NCI-H2227 treated with DMSO at 0.1 percent for 48 hours (cell line): Measurements from ENCODE around the gene HNRNPM.
"Not testable (repeated sequence)": the region's sequence is repeated elsewhere in the genome, so short reads cannot be mapped to it uniquely, and the experiment has no call there.

ENCODE experiments used
- DNase-seq: peaks from one replicate; lab custom pipeline; 2025; lab: John Stamatoyannopoulos, UW

HNRNPM gene

GRCh38 chr19:8513036-8513686 is 68.4 kb downstream of the HNRNPM start:
- no peak for DNase-seq

GRCh38 chr19:8513687-8514504 is 69.1 kb downstream of the HNRNPM start, which contains the start of gene ZNF414:
Gene ZNF414, minus strand, starts transcription at chr19:8514167. Its CDS starts 121 bp downstream, at chr19:8514046.
- peak; percentile 89 for DNase-seq

GRCh38 chr19:8514505-8515009 is 69.8 kb downstream of the HNRNPM start:
- not testable (repeated sequence) for DNase-seq

GRCh38 chr19:8515317-8515716 is 70.5 kb downstream of the HNRNPM start:
- DNase-seq = no peak

- no peak for DNase-seq
These were observed 73.0 kb downstream of the HNRNPM start for GRCh38 chr19:8517551-8518442.

GRCh38 chr19:8518536-8518935 is 73.8 kb downstream of the HNRNPM start:
- no peak for DNase-seq

- DNase-seq = no peak
These were observed 74.6 kb downstream of the HNRNPM start for GRCh38 chr19:8519388-8519787.

- no peak for DNase-seq
These were observed 80.6 kb downstream of the HNRNPM start for GRCh38 chr19:8525401-8525684.

GRCh38 chr19:8526345-8527091 is 81.7 kb downstream of the HNRNPM start:
- DNase-seq = peak; percentile 75

- DNase-seq = no peak
These were observed 83.7 kb downstream of the HNRNPM start for GRCh38 chr19:8528500-8528899.

- DNase-seq = no peak
These were observed 84.7 kb downstream of the HNRNPM start for GRCh38 chr19:8529369-8530006.

GRCh38 chr19:8530061-8530679 is 85.4 kb downstream of the HNRNPM start:
- no peak for DNase-seq

- no peak for DNase-seq
These were observed 86.7 kb downstream of the HNRNPM start for GRCh38 chr19:8531470-8531869.

- DNase-seq = no peak
These were observed 87.5 kb downstream of the HNRNPM start for GRCh38 chr19:8532225-8532624.

GRCh38 chr19:8536282-8536681 is 91.5 kb downstream of the HNRNPM start:
- DNase-seq = no peak

GRCh38 chr19:8537099-8537498 is 92.3 kb downstream of the HNRNPM start:
- DNase-seq = no peak
